Keratinocyte (primary cell): ENCODE data around the gene PXYLP1. TPM values are rescaled to one million over a fixed set of nuclear protein-coding genes. Genes with fewer than 3 reads are reported as not detected.

Experiments
- DNase-seq: peaks from one replicate; pipeline ENCODE4 v3.0.0-alpha.2; 2011; ENCODE audit warnings: low read depth, missing footprints, low spot score
- FAIRE-seq: peaks from 2 replicates; lab custom pipeline; 2011; peaks lifted over from hg19 to GRCh38; lab: Jason Lieb, UNC
- H2AFZ ChIP-seq: 2 replicates; pipeline ENCODE4 v1.6.0; 2012; ENCODE audit warnings: low read length, control low read depth, inconsistent platforms; ENCODE audit not compliant: control insufficient read depth
- H3K27ac ChIP-seq: 2 replicates; pipeline ENCODE4 v1.5.1; 2011; ENCODE audit warnings: low read length; ENCODE audit not compliant: control insufficient read depth, insufficient read depth
- H3K27me3 ChIP-seq: 3 replicates; pipeline ENCODE4 v1.6.0; 2011; ENCODE audit warnings: low read length; ENCODE audit not compliant: control insufficient read depth, insufficient read depth; ENCODE audit errors: extremely low read depth
- H3K36me3 ChIP-seq, 2 experiments: 2 replicates in 1 of 2; 3 replicates in 1 of 2; pipeline ENCODE4 v1.5.1; 2011; ENCODE audit warnings: low read length in 2 of 2, mild to moderate bottlenecking in 1 of 2; ENCODE audit not compliant: control insufficient read depth in 2 of 2, insufficient read depth in 2 of 2; ENCODE audit errors: extremely low read depth in 1 of 2
- H3K4me1 ChIP-seq: 3 replicates; pipeline ENCODE4 v1.5.1; 2011; ENCODE audit warnings: low read length; ENCODE audit not compliant: control insufficient read depth, insufficient read depth; ENCODE audit errors: extremely low read depth
- H3K4me2 ChIP-seq: 3 replicates; pipeline ENCODE4 v1.6.0; 2011; ENCODE audit warnings: low read depth, low read length; ENCODE audit not compliant: control insufficient read depth, insufficient read depth; ENCODE audit errors: extremely low read depth
- H3K4me3 ChIP-seq, 3 experiments: fragments of 200-600 bp in 1 of 3; sonication (generic) in 1 of 3; 2 replicates in 2 of 3; 3 replicates in 1 of 3; pipeline ENCODE4 v1.5.1; 2011 to 2016; ENCODE audit warnings: low read length in 3 of 3, mild to moderate bottlenecking in 3 of 3, control low read depth in 2 of 3, inconsistent platforms in 1 of 3, low read depth in 1 of 3, mixed read lengths in 1 of 3, mixed run types in 1 of 3, moderate library complexity in 1 of 3; ENCODE audit not compliant: control insufficient read depth in 2 of 3, insufficient read depth in 2 of 3; ENCODE audit errors: extremely low read depth in 1 of 3
- H3K79me2 ChIP-seq: 2 replicates; pipeline ENCODE4 v1.6.0; 2012; ENCODE audit warnings: low read length; ENCODE audit not compliant: control insufficient read depth, insufficient read depth
- H3K9ac ChIP-seq: 3 replicates; pipeline ENCODE4 v1.6.0; 2011; ENCODE audit warnings: low read length; ENCODE audit not compliant: control insufficient read depth, insufficient read depth; ENCODE audit errors: extremely low read depth
- H3K9me1 ChIP-seq: 3 replicates; pipeline ENCODE4 v1.6.0; 2011; ENCODE audit warnings: low read length; ENCODE audit not compliant: control insufficient read depth, insufficient read depth; ENCODE audit errors: extremely low read depth
- H3K9me3 ChIP-seq: 2 replicates; pipeline ENCODE4 v1.5.1; 2012; ENCODE audit warnings: low read depth, low read length; ENCODE audit not compliant: control insufficient read depth
- H4K20me1 ChIP-seq: 3 replicates; pipeline ENCODE4 v1.6.0; 2011; ENCODE audit warnings: low read length; ENCODE audit not compliant: control insufficient read depth, insufficient read depth; ENCODE audit errors: extremely low read depth
- EZH2 ChIP-seq: IDR thresholded peaks from one replicate; pipeline ENCODE4 v1.6.1; 2012; ENCODE audit warnings: inconsistent platforms, mild to moderate bottlenecking, low read length, moderate library complexity
- dilution Hi-C: fragments of 300-500 bp; cut with MboI; formaldehyde crosslinking; loops from one replicate; pipeline ENCODE4 v1.7.0; 2020; ENCODE audit warnings: low sequenced_read_pairs; ENCODE audit not compliant: extremely low pct_ligation_motif_present
- polyA plus RNA-seq, 5 experiments: library from polyadenylated mRNA; depleted of rRNA in 3 of 5; stranded (reverse) in 3 of 5; stranded (forward) in 1 of 5; unstranded in 1 of 5; fragments of >200 nt; gene quantifications; 1 replicate in 1 of 5; 2 replicates in 3 of 5; 3 replicates in 1 of 5; pipeline versions ENCODE4 v1.2.1 to v1.2.3, GENCODE V29; 2011 to 2012; ENCODE audit warnings: missing spikeins in 2 of 5, low read depth in 1 of 5, low replicate concordance in 1 of 5
- TF ChIP-seq, protein P1 (sequence below), 3 experiments: IDR thresholded peaks in 1 of 3; conservative IDR thresholded peaks in 1 of 3; optimal IDR thresholded peaks in 1 of 3; 2 replicates in 2 of 3; 3 replicates in 1 of 3; pipeline versions ENCODE3 to v1.5.1; 2011; ENCODE audit warnings: low read length in 3 of 3, mild to moderate bottlenecking in 3 of 3, moderate library complexity in 2 of 3, control low read depth in 1 of 3, inconsistent platforms in 1 of 3; ENCODE audit not compliant: insufficient read depth in 2 of 3; ENCODE audit errors: extremely low read depth in 1 of 3

PXYLP1 gene
- polyA plus RNA-seq, 1 donor (not counting 4 experiments of a cell fraction or from before 2014, with no cell fraction given), result 3.0 TPM

DNA sequence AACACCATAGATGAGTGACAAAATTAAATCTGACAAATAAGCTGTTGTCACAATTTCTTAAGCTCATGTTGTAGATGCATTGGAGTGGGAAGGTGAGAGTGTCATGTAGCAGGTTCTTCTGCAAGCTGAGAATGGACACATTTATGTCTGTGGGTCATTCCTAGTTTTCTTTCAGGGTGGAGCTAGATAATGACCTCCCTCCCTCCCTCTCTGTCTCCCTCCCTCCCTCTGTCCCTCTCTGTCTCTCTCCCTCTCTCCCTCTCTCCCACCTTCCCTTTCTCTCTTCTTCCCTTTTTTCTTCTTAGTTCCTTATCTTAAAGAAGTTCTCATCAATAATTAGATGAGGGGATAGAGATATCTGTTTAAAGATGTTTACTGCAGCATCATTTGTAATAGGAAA, 36.0 kb downstream of the PXYLP1 start:
- FAIRE-seq, result no peak
- dilution Hi-C loops, result no loop called here
- H3K4me3 ChIP-seq, result no peak overlapping the region

DNA sequence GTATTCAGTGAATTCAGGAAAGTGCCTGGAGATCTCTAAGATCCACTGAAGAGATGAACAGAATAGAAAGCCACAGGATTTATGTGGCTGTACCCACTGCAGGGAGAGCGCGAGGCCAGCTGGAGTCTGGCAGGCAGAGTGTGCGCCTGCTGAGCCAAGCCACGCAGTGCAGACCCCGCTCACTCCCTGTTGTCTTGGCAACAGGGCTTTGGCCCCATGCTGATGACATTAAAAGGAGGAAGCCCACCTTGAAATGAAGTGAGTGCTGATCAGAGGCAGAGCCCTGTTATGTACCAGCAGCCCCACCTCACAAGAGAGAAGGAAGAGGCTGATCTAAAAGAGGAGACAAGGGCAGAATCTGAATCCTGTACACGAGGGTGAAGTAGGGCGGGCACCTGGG, 36.7 kb downstream of the PXYLP1 start:
- Histone ChIP-seq H3K9me3 (no peaks in the 10 kb centered on the region), H4K20me1 (no peaks in the 10 kb centered on the region), H2AFZ (no peak overlapping the region), H3K36me3 (no peaks in the 10 kb centered on the region), H3K27ac (no peak overlapping the region), H3K4me2 (no peak overlapping the region), H3K9ac (no peak overlapping the region), H3K4me1 (no peaks in the 10 kb centered on the region), H3K4me3 (no peak overlapping the region), H3K9me1 (no peaks in the 10 kb centered on the region), H3K79me2 (no peaks in the 10 kb centered on the region), H3K27me3 (no peaks in the 10 kb centered on the region)
- TF ChIP-seq, protein P1, sequence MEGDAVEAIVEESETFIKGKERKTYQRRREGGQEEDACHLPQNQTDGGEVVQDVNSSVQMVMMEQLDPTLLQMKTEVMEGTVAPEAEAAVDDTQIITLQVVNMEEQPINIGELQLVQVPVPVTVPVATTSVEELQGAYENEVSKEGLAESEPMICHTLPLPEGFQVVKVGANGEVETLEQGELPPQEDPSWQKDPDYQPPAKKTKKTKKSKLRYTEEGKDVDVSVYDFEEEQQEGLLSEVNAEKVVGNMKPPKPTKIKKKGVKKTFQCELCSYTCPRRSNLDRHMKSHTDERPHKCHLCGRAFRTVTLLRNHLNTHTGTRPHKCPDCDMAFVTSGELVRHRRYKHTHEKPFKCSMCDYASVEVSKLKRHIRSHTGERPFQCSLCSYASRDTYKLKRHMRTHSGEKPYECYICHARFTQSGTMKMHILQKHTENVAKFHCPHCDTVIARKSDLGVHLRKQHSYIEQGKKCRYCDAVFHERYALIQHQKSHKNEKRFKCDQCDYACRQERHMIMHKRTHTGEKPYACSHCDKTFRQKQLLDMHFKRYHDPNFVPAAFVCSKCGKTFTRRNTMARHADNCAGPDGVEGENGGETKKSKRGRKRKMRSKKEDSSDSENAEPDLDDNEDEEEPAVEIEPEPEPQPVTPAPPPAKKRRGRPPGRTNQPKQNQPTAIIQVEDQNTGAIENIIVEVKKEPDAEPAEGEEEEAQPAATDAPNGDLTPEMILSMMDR (optimal IDR thresholded peaks at IDR 0.05 in 1 of 3, IDR thresholded peaks at IDR 0.05 in 1 of 3, conservative IDR thresholded peaks at IDR 0.05 in 1 of 3; ENCODE audit: extremely low read depth in 1 of 3, insufficient read depth in 2 of 3, low read length in 3 of 3), result no peak
- no peak for TF ChIP-seq EZH2
- DNase-seq (no peak), FAIRE-seq (no peak)
- dilution Hi-C loops, result no loop called here

More for the DNA sequence above, 36.0 kb downstream of the PXYLP1 start:
- Histone ChIP-seq H3K4me2 (no peak overlapping the region), H3K9ac (no peak overlapping the region), H4K20me1 (no peaks in the 10 kb centered on the region), H3K9me1 (no peaks in the 10 kb centered on the region), H3K27me3 (no peaks in the 10 kb centered on the region), H3K4me1 (no peaks in the 10 kb centered on the region), H3K27ac (no peak overlapping the region), H3K36me3 (no peaks in the 10 kb centered on the region), H2AFZ (no peak overlapping the region), H3K79me2 (no peaks in the 10 kb centered on the region), H3K9me3 (no peaks in the 10 kb centered on the region)
- TF ChIP-seq, protein P1 (optimal IDR thresholded peaks at IDR 0.05 in 1 of 3, IDR thresholded peaks at IDR 0.05 in 1 of 3, conservative IDR thresholded peaks at IDR 0.05 in 1 of 3; ENCODE audit: extremely low read depth in 1 of 3, insufficient read depth in 2 of 3, low read length in 3 of 3), result no peak
- TF ChIP-seq EZH2, result no peak
- DNase-seq, result no peak
